ENCODE results near the gene DOCK9.

The DOCK9 gene

DNA sequence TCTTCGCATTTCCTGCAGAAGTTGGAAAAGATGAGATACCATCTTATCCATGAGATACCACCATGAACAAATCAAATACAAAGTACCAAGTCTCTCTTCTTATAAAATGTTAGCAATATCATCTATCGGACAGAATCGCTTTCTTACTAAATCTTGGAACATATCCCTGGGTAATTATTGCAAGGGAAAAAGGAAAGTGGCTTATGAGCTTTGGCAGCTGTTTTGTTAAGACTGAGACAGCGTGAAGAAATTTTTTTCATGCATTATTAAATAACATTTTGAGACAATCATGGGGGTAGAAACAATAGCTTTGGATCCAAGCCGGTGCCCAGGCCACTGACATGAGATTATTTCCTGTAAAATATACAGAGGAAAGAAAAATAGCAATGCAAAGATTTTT is 84.5 kb downstream of the DOCK9 start:
- Histone ChIP-seq H3K4me1 (ENCODE audit: control insufficient read depth, insufficient read depth, low read length) (peaks cover 3% of the 10 kb centered on the region), H3K27ac (ENCODE audit: low read depth, low read length) (no peak overlapping the region), H3K36me3 (ENCODE audit: control insufficient read depth, insufficient read depth, low read length) (peaks cover 2% of the 10 kb centered on the region), H3K9ac (ENCODE audit: low read length) (no peak overlapping the region), H3K4me3 (ENCODE audit: low read length) (no peak overlapping the region), H3K27me3 (ENCODE audit: control insufficient read depth, insufficient read depth, low read length) (no peaks in the 10 kb centered on the region)

DNA sequence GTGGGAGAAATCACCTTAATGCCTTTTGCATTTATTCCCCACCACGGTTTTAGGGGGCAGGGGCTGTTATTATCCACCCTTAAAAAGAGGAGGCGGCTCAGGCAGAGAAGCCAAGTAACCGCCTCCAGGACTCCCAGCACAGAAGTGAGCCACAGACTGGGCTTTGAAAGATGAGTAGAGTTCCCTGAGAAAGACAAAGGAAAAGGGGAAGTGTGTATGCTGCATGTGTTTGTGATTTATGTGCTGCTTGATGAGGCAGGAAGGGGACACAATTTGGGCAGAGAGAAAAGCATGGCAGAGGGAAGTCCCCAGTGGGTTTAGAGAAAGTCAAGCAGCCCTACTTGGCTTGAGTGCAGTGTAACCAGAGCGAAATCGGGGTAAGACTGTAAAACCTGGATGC is 85.0 kb downstream of the DOCK9 start:
- no peaks in the 10 kb centered on the region for H3K27me3 ChIP-seq (ENCODE audit: control insufficient read depth, insufficient read depth, low read length)
- no peak overlapping the region for H3K4me3 ChIP-seq (ENCODE audit: low read length)
- H3K9ac ChIP-seq (ENCODE audit: low read length) = no peak overlapping the region
- no peak overlapping the region for H3K27ac ChIP-seq (ENCODE audit: low read depth, low read length)
- peaks cover 3% of the 10 kb centered on the region for H3K4me1 ChIP-seq (ENCODE audit: control insufficient read depth, insufficient read depth, low read length)
- H3K36me3 ChIP-seq (ENCODE audit: control insufficient read depth, insufficient read depth, low read length) = peaks cover 2% of the 10 kb centered on the region

DNA sequence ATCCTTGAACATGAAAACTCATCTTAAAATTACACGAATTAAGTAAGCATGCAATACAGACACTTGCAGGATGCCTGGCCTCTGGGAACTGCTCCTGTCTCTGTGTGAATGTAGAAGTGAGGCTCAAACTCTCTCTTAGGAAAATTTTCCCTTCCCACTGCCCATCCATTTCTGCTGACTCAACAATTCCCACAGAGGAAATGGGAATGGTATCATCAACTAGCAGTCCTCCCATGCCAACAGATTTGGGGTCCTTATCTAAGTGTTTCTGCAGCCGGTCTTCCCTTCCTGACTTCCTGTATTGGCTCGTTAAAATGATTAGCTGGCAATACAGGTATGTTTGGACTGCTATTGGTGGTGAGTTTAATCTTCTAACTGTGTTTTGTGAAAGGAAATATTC is 85.8 kb downstream of the DOCK9 start:
- Histone ChIP-seq H3K9ac (ENCODE audit: low read length) (no peak overlapping the region), H3K4me3 (ENCODE audit: low read length) (no peak overlapping the region), H3K36me3 (ENCODE audit: control insufficient read depth, insufficient read depth, low read length) (peaks cover 2% of the 10 kb centered on the region), H3K27ac (ENCODE audit: low read depth, low read length) (no peak overlapping the region), H3K4me1 (ENCODE audit: control insufficient read depth, insufficient read depth, low read length) (peaks cover 3% of the 10 kb centered on the region), H3K27me3 (ENCODE audit: control insufficient read depth, insufficient read depth, low read length) (no peaks in the 10 kb centered on the region)

DNA sequence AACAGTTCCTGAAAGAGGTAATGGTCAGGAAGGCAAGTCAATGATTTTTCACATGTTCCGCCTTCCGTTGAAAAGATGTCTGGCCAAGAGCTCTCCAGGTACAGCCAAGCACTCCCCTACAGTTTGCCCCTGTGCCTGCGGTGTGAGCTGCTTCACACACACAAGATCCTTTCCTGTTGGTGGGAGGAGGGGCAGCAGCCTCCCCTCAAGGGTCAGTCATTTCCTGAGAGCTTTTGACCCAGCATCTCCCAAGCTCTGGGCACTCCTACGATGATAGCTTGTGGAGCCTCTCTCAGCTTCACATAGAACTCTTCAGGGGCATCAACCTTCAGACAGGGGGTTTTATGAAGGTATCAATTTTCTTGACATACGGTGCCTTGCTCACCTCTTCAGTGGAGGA is 86.9 kb downstream of the DOCK9 start:
- no peaks in the 10 kb centered on the region for H3K27me3 ChIP-seq (ENCODE audit: control insufficient read depth, insufficient read depth, low read length)
- no peak overlapping the region for H3K9ac ChIP-seq (ENCODE audit: low read length)
- H3K4me1 ChIP-seq (ENCODE audit: control insufficient read depth, insufficient read depth, low read length) = peaks cover 3% of the 10 kb centered on the region
- H3K36me3 ChIP-seq (ENCODE audit: control insufficient read depth, insufficient read depth, low read length) = peaks cover 3% of the 10 kb centered on the region
- H3K4me3 ChIP-seq (ENCODE audit: low read length) = no peak overlapping the region
- no peak overlapping the region for H3K27ac ChIP-seq (ENCODE audit: low read depth, low read length)

DNA sequence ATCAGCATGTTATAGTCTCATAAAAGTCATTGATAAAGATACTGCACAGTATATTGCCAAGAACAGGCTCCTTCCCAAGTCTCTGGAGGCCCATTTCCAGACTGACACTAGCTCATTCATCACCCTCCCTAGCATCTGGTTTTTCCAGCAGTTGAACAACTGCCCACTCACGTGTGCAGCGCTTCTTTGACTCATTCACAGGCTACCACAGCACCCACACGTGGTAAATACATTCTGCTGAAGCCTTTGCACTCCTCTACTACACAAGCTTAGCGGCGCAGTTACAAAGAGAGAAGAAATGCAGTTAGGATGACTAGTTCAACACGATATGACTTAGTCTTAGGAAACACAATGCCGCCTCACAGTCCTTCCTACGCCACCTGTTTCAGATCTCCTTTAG is 87.7 kb downstream of the DOCK9 start:
- Histone ChIP-seq H3K27ac (ENCODE audit: low read depth, low read length) (no peak overlapping the region), H3K4me1 (ENCODE audit: control insufficient read depth, insufficient read depth, low read length) (peaks cover 3% of the 10 kb centered on the region), H3K27me3 (ENCODE audit: control insufficient read depth, insufficient read depth, low read length) (no peaks in the 10 kb centered on the region), H3K9ac (ENCODE audit: low read length) (no peak overlapping the region), H3K4me3 (ENCODE audit: low read length) (no peak overlapping the region), H3K36me3 (ENCODE audit: control insufficient read depth, insufficient read depth, low read length) (peaks cover 5% of the 10 kb centered on the region)

DNA sequence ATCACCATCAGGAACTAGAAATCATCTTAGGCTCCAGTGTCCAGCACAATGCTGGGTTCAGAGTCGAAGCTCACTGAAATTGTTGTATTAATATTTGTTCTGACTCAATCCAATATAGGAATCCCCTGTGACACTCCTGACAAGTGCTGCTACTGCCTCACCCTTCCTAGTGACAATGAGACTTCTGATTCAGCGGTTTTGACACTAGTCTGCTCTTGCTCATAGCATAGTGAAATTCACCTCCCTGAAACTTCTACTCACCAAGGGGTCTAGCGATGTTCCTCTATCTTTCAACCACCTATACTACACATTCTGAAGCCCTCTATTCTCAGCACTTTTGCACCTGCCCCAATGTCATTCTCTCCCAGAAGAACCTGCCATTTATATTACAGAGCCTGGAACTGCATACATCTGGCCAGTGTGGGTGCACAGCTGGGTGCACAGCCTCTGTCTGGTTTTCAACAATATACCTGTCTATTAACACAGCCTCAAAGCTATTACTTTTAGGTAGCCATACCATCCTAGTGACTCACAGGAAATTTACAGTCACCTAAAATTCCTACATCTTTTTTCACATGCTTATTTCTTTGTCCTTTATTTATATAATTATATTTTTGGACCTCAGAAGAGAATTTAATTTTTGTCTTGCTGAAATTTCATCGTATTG is 88.3 kb downstream of the DOCK9 start:
- no peak overlapping the region for H3K4me3 ChIP-seq (ENCODE audit: low read length)
- peaks cover 3% of the 10 kb centered on the region for H3K4me1 ChIP-seq (ENCODE audit: control insufficient read depth, insufficient read depth, low read length)
- H3K27me3 ChIP-seq (ENCODE audit: control insufficient read depth, insufficient read depth, low read length) = no peaks in the 10 kb centered on the region
- H3K27ac ChIP-seq (ENCODE audit: low read depth, low read length) = no peak overlapping the region
- H3K36me3 ChIP-seq (ENCODE audit: control insufficient read depth, insufficient read depth, low read length) = peaks cover 10% of the 10 kb centered on the region
- no peak overlapping the region for H3K9ac ChIP-seq (ENCODE audit: low read length)

DNA sequence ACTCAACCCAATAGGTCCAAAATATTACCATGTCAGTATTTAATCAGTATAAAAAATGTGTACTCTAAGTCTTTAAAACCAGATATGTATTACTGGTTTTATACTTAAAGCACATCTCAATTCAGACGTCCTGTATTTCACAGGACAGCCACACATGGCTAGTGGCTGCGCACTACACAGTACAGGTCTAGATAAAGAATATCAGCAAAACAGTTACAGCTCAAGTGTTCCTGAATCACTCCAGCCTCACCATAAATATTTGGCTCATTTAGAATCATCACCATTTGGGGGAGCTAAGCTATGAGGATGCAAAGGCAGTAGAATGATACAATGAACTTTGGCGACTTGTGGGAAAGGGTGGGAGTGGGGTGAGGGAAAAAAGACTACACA is 89.0 kb downstream of the DOCK9 start:
- peaks cover 3% of the 10 kb centered on the region for H3K4me1 ChIP-seq (ENCODE audit: control insufficient read depth, insufficient read depth, low read length)
- no peaks in the 10 kb centered on the region for H3K27me3 ChIP-seq (ENCODE audit: control insufficient read depth, insufficient read depth, low read length)
- H3K9ac ChIP-seq (ENCODE audit: low read length) = no peak overlapping the region
- no peak overlapping the region for H3K4me3 ChIP-seq (ENCODE audit: low read length)
- H3K27ac ChIP-seq (ENCODE audit: low read depth, low read length) = no peak overlapping the region
- peaks cover 11% of the 10 kb centered on the region for H3K36me3 ChIP-seq (ENCODE audit: control insufficient read depth, insufficient read depth, low read length)

DNA sequence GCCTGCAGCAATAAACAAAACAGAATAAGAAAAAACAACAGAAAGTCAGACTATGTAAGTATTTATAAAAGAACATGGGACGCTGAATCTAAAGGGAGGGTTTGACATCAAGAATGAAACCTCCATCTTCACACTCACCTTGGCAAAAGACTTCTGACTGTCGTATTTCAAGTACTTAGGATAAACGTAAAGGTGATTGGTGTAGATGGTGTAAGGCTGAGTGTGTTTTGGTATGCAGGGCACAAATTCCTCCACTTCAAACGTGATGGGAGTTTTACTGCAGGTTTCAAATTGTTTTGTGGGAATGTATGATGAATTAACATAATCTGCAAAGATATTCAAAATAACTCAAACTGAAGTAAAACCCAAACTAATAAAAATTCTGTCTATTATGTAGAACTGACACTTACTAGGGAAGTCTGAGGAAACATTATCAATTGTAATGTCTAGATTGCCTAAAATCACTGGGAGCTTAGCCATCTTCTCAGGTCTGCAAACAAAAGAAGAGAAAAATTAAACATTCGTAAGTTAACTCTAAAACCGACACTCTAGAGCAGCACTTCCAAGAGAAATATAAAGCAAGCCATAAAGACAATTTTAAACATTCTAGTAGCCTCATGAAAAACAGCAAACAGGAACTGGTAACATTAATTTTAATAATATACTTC is 89.5 kb downstream of the DOCK9 start:
- peaks cover 3% of the 10 kb centered on the region for H3K4me1 ChIP-seq (ENCODE audit: control insufficient read depth, insufficient read depth, low read length)
- no peaks in the 10 kb centered on the region for H3K27me3 ChIP-seq (ENCODE audit: control insufficient read depth, insufficient read depth, low read length)
- no peak overlapping the region for H3K9ac ChIP-seq (ENCODE audit: low read length)
- peaks cover 11% of the 10 kb centered on the region for H3K36me3 ChIP-seq (ENCODE audit: control insufficient read depth, insufficient read depth, low read length)
- H3K4me3 ChIP-seq (ENCODE audit: low read length) = no peak overlapping the region
- no peak overlapping the region for H3K27ac ChIP-seq (ENCODE audit: low read depth, low read length)

DNA sequence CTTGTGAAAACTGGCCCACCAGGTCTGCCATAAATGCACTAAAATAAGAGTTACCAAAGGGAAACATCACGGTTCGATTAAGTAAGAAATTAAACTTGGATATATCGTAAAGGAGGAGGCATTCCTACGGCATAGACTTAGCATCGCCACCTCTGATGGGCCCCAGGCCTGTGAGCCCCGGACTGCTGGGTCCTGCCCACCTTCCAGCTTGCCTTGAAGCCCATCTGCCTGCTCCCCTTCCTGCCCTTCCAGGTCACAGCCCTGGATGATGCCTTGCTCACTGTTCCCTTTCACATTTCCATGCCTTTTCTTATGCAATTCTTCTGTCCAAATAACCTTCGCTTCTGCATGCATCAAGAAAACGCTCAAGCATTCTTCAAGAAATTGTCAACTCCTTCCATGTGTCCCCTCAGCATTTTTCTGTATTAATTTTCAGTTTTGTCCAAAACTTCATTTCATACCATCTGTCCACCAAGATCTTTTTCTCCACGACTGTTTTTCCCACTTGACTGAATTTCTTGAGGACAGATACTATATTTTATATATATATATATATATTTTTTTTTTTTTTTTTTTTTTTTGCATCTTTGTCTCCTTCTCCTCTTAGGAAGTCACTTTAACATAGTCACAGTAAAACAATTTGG is 91.2 kb downstream of the DOCK9 start:
- no peaks in the 10 kb centered on the region for H3K27me3 ChIP-seq (ENCODE audit: control insufficient read depth, insufficient read depth, low read length)
- H3K36me3 ChIP-seq (ENCODE audit: control insufficient read depth, insufficient read depth, low read length) = peaks cover 20% of the 10 kb centered on the region
- H3K27ac ChIP-seq (ENCODE audit: low read depth, low read length) = no peak overlapping the region
- no peak overlapping the region for H3K9ac ChIP-seq (ENCODE audit: low read length)
- H3K4me3 ChIP-seq (ENCODE audit: low read length) = no peak overlapping the region
- H3K4me1 ChIP-seq (ENCODE audit: control insufficient read depth, insufficient read depth, low read length) = peaks cover 3% of the 10 kb centered on the region

DNA sequence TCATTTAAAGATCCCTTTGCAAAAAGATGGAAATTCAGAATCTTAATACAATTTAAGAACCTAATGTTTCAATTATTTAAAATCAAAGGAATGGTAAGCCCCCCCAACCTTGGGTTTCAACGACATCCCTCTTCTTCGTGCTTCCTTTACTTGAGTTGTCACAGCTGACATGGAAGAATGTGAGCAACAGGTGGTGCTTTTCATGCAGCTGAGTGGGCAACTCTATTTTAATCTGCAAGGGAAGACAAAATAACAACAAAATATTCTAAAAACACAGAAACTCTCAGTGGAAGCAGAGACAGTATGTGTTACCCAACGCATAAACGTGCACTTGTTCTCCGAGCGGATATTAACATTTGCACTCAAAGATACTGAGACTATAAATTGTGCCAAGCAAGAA is 92.3 kb downstream of the DOCK9 start:
- H3K4me1 ChIP-seq (ENCODE audit: control insufficient read depth, insufficient read depth, low read length) = peaks cover 3% of the 10 kb centered on the region
- no peak overlapping the region for H3K9ac ChIP-seq (ENCODE audit: low read length)
- H3K27ac ChIP-seq (ENCODE audit: low read depth, low read length) = no peak overlapping the region
- no peaks in the 10 kb centered on the region for H3K27me3 ChIP-seq (ENCODE audit: control insufficient read depth, insufficient read depth, low read length)
- peaks cover 24% of the 10 kb centered on the region for H3K36me3 ChIP-seq (ENCODE audit: control insufficient read depth, insufficient read depth, low read length)
- no peak overlapping the region for H3K4me3 ChIP-seq (ENCODE audit: low read length)

DNA sequence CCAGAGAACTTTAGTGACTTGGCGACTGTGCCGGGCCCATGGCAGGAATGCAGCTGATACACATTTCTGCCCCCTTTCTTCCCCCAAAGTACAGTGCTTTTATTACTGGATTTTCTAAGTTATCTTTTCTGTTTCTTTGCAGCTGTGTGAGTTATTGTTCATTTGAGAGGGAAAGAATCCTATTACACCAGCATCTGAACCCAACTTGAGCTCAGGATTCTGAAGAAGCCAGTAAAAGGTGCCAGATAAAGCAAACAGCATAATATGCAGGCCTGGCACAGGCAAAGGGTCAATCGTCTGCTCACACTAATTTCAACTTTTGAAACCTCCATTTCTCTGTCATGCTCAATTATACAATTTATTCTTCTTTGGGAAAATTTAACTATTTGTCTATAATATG is 93.9 kb downstream of the DOCK9 start:
- H3K9ac ChIP-seq (ENCODE audit: low read length) = no peak overlapping the region
- no peaks in the 10 kb centered on the region for H3K27me3 ChIP-seq (ENCODE audit: control insufficient read depth, insufficient read depth, low read length)
- H3K4me3 ChIP-seq (ENCODE audit: low read length) = no peak overlapping the region
- H3K36me3 ChIP-seq (ENCODE audit: control insufficient read depth, insufficient read depth, low read length) = peaks cover 29% of the 10 kb centered on the region
- H3K4me1 ChIP-seq (ENCODE audit: control insufficient read depth, insufficient read depth, low read length) = peaks cover 2% of the 10 kb centered on the region
- H3K27ac ChIP-seq (ENCODE audit: low read depth, low read length) = no peak overlapping the region

DNA sequence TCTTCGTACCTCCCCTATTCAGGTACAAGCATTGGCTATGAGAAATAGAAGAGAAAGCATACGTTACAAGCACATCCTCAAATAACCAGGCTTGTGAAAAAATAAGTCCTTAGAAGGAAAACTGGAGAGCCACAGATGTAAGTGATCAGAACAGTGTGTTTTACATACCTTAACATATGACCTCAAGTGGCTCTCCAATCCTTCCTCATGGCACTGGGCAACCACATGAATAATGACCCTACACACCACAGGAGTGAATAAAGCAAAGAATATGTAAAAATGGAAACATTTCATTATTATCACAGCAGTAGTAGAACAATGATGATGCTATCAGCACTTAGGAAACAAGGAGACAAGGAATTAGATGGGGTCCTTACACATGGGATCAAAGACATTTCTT is 96.5 kb downstream of the DOCK9 start:
- Histone ChIP-seq H3K27me3 (ENCODE audit: control insufficient read depth, insufficient read depth, low read length) (no peaks in the 10 kb centered on the region), H3K36me3 (ENCODE audit: control insufficient read depth, insufficient read depth, low read length) (peaks cover 33% of the 10 kb centered on the region), H3K27ac (ENCODE audit: low read depth, low read length) (no peak overlapping the region), H3K9ac (ENCODE audit: low read length) (no peak overlapping the region), H3K4me1 (ENCODE audit: control insufficient read depth, insufficient read depth, low read length) (peaks cover 8% of the 10 kb centered on the region), H3K4me3 (ENCODE audit: low read length) (no peak overlapping the region)

DNA sequence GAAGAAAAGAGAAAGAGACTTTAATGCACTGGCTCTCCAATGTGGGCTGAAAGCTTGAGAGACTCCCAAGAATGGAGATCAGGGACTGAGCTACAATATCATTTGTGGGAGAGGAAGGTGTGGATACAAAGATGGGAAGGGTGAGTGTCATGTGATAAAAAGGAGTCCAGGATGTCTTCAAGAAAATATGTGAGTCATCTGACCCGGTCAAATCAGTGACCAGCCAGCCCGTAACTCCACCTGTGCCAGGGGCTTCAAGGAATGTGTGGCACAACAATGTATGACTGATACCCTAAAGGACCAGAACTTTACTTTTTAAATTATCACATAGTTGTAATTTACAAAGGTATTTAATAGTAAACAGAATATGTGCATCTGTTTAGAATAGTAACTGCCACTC is 97.2 kb downstream of the DOCK9 start:
- Histone ChIP-seq H3K27ac (ENCODE audit: low read depth, low read length) (no peak overlapping the region), H3K4me3 (ENCODE audit: low read length) (no peak overlapping the region), H3K4me1 (ENCODE audit: control insufficient read depth, insufficient read depth, low read length) (peaks cover 8% of the 10 kb centered on the region), H3K9ac (ENCODE audit: low read length) (no peak overlapping the region), H3K27me3 (ENCODE audit: control insufficient read depth, insufficient read depth, low read length) (no peaks in the 10 kb centered on the region), H3K36me3 (ENCODE audit: control insufficient read depth, insufficient read depth, low read length) (peaks cover 30% of the 10 kb centered on the region)

Measured in rectal smooth muscle tissue (tissue), 1 donor.